Astrocyte of the spinal cord (primary cell): ENCODE measurements around the gene MUC13.

Experiments used
- DNase-seq: peaks from one replicate; pipeline ENCODE4 v3.0.0; 2011; ENCODE audit warnings: low read depth, low spot score
- H3K4me3 ChIP-seq: 2 replicates; pipeline ENCODE4 v1.5.1; 2011; ENCODE audit warnings: low read depth, mild to moderate bottlenecking, low read length, moderate library complexity
- in situ Hi-C: cut with HindIII; loops from 2 replicates; pipeline ENCODE4 v1.10.0; 2017; ENCODE audit warnings: low sequenced_read_pairs
- TF ChIP-seq, protein P1 (sequence below): IDR thresholded peaks from 2 replicates; pipeline ENCODE4 v1.5.1; 2012; ENCODE audit warnings: low read depth, mild to moderate bottlenecking, low read length, inconsistent platforms

MUC13 gene

DNA sequence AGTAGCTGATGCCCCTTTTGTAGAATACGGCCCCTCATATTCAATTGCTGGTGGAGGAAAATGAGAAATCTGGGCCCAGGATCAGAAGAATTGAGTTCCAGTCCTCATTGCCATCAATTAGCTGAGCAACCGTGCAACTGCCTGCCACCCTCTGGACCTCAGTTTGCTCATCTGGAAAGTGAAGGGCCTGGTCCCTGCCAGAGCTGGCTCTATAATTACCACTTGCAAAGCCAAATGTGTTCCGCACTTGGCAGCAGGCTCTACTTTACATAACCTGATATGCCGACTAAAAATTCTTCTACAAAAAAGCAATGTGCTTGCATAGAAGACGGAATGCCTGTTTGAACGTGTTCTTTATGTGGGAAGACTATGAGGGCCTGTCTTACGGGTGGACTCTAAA is 38.8 kb downstream of the MUC13 start:
- no peak overlapping the region for H3K4me3 ChIP-seq
- in situ Hi-C loops: no loop called here
- no peak for DNase-seq
- TF ChIP-seq, protein P1, sequence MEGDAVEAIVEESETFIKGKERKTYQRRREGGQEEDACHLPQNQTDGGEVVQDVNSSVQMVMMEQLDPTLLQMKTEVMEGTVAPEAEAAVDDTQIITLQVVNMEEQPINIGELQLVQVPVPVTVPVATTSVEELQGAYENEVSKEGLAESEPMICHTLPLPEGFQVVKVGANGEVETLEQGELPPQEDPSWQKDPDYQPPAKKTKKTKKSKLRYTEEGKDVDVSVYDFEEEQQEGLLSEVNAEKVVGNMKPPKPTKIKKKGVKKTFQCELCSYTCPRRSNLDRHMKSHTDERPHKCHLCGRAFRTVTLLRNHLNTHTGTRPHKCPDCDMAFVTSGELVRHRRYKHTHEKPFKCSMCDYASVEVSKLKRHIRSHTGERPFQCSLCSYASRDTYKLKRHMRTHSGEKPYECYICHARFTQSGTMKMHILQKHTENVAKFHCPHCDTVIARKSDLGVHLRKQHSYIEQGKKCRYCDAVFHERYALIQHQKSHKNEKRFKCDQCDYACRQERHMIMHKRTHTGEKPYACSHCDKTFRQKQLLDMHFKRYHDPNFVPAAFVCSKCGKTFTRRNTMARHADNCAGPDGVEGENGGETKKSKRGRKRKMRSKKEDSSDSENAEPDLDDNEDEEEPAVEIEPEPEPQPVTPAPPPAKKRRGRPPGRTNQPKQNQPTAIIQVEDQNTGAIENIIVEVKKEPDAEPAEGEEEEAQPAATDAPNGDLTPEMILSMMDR: no peak

DNA sequence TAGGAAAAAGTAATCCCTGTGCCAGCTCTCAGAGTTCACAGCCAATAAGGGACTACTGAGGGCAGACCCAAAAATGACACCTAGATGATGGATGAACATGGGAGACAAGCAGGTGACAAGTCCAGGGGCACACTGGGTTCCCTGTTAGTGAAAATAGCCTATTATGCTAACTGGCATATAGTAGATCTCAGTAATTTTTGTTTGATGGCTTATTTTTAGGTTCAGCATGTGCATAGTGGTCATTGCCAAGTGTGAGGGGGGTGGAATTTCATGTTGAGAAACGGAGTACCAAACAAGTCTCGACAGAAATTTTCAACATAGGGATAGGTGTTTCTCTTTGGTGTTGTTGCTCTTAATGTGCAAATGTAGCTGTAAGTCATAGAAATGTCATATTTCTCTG is 41.0 kb downstream of the MUC13 start:
- DNase-seq: no peak
- H3K4me3 ChIP-seq: no peak overlapping the region
- in situ Hi-C loops: no loop called here
- TF ChIP-seq, protein P1: no peak

DNA sequence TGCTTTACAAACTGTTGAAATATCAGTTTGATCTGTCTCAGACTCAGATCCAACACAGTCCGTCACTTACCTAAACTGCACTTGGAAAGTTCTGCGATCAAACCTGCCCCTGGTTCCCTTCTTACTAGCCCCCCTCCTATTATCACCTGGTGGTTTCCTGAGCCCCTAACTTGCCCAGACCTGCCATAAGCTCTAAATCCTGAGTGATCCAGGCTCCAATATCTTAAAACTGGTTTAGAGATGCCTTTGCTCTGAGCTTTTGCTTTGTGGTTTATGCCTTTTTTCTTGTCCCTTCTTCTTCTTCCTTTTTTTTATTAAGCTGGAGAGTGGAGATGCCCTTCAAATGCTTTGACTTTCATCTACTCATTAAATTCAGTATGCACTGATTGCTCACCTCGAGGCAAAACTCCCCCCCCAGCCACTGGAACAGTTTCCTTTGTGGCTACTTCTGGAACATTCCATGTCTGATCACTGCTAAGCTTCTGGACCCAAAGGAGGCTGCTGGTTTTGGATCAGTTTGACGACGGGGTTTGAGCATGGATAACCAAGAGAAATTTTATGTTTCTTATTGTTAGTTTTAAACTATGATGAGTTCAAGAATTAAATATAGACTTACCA is 43.9 kb downstream of the MUC13 start:
- DNase-seq: no peak
- TF ChIP-seq, protein P1: no peak
- in situ Hi-C loops: no loop called here
- no peak overlapping the region for H3K4me3 ChIP-seq

DNA sequence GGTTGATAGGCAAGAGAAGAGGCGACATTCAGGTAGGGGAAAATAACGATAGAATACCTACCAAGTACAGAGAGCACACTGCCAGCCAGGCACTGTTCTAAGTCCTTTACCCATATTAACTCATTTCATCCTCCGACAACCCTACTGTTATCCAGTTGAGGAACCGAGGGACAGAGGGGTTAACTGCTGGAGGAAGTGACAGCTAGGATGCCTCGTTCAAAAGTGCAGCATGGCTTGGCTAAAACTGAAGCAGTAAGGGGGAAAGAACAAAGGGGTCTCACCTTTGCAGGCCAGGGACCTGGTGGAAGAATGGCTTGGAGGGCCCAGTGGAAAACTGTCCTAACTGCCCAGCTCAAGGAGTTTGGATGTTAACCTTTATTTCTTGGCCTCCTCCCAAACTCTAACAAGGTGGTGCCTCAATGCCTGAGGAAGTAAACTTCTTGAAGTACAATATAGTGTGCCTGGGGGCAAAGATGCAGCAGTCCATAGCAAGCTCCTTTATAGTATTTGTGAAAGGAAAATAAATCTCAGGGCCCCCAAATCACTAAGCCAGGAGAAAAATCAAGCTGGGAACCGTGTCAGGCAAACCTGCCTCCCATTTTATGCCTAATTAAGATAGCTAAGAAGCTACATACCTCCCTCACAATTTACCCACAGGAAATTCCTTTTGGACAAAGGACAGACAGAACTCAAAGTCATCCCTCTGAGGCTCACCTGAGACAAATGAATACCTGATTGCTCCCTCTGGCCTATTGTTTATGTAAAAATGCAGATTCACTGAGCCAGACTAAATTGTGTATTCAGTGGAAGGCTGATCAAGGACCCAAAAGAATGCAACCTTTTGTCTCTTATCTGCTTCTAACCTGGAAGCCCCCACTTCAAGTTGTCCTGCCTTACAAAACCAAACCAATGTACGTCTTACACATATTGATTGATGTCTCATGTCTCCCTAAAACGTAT is 45.8 kb downstream of the MUC13 start:
- H3K4me3 ChIP-seq: no peak overlapping the region
- no peak for DNase-seq
- TF ChIP-seq, protein P1: no peak
- in situ Hi-C loops: no loop called here

DNA sequence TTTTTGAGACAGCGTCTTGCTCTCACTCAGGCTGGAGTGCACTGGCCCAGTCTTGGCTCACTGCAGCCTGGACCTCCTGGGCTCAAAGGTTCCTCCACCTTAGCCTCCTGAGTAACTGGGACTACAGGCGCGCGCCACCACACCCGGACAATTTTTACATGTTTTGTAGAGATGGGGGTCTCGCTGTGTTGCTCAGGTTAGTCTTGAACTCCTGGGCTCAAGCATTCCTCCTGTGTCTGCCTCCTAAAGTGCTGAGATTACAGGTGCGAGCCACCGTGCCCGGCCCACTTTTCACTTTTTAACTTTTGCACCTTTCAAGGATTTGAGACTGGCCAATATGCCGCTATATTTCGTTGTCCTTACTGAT is 46.6 kb downstream of the MUC13 start:
- DNase-seq: no peak
- in situ Hi-C loops: no loop called here
- TF ChIP-seq, protein P1: no peak
- peak overlapping the region; percentile 63 for H3K4me3 ChIP-seq

DNA sequence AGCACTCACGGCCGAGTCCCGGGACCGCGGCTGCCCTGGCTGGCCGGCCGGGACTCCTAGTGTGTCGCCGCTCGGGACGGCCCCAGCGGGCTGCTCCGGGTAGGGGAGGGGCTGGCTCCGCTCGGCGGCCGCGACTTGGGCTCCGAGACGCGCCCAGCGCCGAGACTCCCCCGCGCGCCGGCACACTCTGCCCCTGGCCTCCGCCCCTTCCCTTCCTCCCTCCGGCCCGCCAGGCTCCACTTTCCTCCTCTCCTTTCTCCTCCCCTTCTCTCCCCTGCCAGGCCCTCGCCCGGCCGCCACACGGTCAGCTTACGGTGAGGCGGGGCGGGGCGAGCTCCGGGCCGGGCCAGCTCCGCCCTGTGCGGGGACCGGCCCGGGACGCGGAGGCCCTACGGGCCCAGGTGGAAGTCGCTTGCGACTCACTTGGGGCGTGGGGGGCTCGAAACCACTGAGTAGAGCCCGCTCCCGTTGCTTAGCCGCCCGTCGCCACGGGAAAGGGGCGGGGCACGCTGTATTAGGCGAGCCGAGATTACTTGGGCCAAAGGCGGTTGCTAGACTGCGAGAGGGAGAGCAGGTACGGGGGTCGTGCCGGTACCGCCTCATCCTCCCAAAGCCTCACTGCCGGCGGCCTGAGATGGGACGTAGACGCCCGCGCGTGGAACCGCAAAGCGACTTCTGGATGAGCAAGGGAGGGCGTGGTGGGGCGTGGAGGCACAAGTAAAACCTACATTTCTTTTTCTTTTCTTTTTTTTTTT is 47.2 kb downstream of the MUC13 start, which contains the start of gene ITGB5:
ITGB5 (minus strand) TSS at position 189 of the 755 bp plus-strand sequence. CDS start 365 bp downstream, outside the sequence.
- TF ChIP-seq, protein P1: no peak
- DNase-seq: peak; percentile 82
- H3K4me3 ChIP-seq: peak within 1 kb of the TSS; percentile 63
- in situ Hi-C loops: no loop called here
